H1 (cell line): ENCODE data around the gene SCMH1. TPM values are rescaled to one million over a fixed set of nuclear protein-coding genes. Genes with fewer than 3 reads are reported as not detected.

Experiments
- JUND ChIP-seq: IDR thresholded peaks from 2 replicates; pipeline ENCODE4 v1.6.1; 2011; ENCODE audit warnings: mild to moderate bottlenecking, improper control_type of control experiment, low read length
- ZNF274 ChIP-seq: IDR thresholded peaks from 2 replicates; pipeline ENCODE4 v1.7.0; 2012; ENCODE audit warnings: low read length, borderline replicate concordance; ENCODE audit errors: extremely low read depth
- polyA plus RNA-seq, 7 experiments: library from polyadenylated mRNA; depleted of rRNA in 3 of 7; stranded (reverse) in 5 of 7; unstranded in 2 of 7; fragments of >200 nt in 5 of 7; fragments of 200-250 nt in 2 of 7; gene quantifications; 1 replicate in 5 of 7; 2 replicates in 1 of 7; 4 replicates in 1 of 7; pipeline versions ENCODE4 v1.2.1 to v1.2.3, GENCODE V29; 2011 to 2013; ENCODE audit warnings: missing spikeins in 2 of 7, mixed read lengths in 2 of 7
- total RNA-seq: library from RNA; stranded (reverse); fragmentation: NEBNext Ultra II Directional; extraction: Animal tissue kit (Norgen Biotek cat#: 25700); gene quantifications from 2 replicates; pipeline ENCODE4 v1.2.1, GENCODE V29; 2021

The SCMH1 gene
- total and polyA plus RNA-seq, 2 of the 8 experiments (the other 6 are each of a cell fraction or from before 2014, with no cell fraction given) = 16.6 to 30.7 TPM

DNA sequence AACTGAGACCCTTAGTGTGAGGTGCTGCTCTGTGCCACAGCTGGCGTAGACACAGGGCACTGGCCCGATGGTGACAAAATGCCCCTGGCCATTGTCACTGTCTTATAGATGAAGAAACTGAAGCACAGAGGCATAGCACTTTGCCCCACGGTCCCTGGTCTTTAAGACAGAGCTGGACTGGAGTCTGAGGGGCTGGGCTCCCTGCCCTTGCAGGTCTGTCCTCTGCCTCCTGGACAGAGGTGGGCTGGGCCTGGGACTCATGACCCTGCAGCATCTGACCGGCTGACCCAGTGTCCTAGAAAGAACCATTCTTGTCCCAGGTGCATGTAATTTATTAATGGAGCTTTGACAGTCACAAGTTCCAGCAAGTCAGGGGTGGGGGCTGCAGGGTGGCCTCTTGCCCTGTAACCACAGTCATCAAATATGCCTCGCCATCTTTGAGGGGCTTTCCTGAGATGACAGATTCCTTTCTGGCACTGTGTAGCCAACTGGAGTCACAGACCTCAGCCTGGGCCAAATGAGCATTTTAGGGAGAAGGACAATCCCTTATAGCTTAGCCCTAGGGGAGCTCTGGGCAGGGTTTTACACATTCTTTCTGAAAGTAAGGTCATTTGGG lies 226.7 kb downstream of the SCMH1 start (continued):
- no peak for TF ChIP-seq ZNF274
- TF ChIP-seq JUND = no peak
- TF ChIP-seq, all 59 proteins: peak for 0
